ENCODE results near the gene PNPLA2. TPM values are rescaled to one million over a fixed set of nuclear protein-coding genes. Genes with fewer than 3 reads are reported as not detected.

The PNPLA2 gene
- total RNA-seq, 6 experiments from 2014 or later: 33.2 to 97.1 (median 69.6) TPM

DNA sequence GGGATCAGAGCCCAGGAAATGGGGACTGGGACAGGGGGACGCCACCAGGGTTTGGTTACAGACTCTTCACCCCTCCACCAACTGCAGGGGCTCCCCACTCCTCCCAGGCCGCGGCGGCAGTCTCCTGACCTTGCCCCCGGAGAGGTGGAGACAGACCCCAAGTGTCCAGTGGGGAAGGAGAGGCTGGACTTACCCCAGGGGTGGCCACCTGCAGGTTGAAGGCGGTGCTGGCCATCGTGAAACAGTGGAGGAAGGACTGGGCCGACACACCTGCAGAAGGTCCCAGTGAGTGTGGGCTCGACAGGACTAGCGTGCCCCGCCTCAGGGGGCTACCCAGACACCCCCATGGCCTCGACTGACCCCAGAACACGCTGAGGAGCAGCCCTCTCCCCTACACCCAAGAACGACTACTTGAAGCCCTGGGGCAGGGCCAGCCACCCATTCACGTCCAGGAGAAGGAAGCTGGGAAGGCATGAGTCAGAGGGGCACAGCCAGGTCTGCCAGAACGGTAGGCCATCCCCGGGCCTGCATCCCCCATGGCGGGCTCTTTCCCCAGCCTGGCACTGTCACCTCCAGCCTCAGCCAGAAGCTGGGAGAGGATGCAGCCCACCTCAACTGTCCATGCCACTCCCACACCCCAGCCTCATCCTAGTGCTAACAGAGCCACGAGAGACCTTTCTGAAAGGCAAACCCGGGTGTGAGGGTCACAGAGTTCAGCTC is 43.7 kb upstream of the PNPLA2 start:
- no peaks in the 10 kb centered on the region for H3K27me3 ChIP-seq
- no peak overlapping the region for H3K27ac ChIP-seq
- DNase-seq (no peak), ATAC-seq (no peak)
- peaks cover 0 to 13% (median 6%) of the 10 kb centered on the region in 4 donors for H3K36me3 ChIP-seq
- intact Hi-C loops (cut with DNase I): no loop called here
- H3K4me3 ChIP-seq: no peak overlapping the region
- H3K4me1 ChIP-seq: peaks cover 0 to 22% (median 8%) of the 10 kb centered on the region in 4 donors
- no peaks in the 10 kb centered on the region for H3K9me3 ChIP-seq
- 93% methylated on average over 3 of the region's 20 CpGs for WGBS (ENCODE audit: insufficient coverage, low coverage, low lambda C conversion rate, missing lambda C conversion rate)
- TF ChIP-seq, protein P1, sequence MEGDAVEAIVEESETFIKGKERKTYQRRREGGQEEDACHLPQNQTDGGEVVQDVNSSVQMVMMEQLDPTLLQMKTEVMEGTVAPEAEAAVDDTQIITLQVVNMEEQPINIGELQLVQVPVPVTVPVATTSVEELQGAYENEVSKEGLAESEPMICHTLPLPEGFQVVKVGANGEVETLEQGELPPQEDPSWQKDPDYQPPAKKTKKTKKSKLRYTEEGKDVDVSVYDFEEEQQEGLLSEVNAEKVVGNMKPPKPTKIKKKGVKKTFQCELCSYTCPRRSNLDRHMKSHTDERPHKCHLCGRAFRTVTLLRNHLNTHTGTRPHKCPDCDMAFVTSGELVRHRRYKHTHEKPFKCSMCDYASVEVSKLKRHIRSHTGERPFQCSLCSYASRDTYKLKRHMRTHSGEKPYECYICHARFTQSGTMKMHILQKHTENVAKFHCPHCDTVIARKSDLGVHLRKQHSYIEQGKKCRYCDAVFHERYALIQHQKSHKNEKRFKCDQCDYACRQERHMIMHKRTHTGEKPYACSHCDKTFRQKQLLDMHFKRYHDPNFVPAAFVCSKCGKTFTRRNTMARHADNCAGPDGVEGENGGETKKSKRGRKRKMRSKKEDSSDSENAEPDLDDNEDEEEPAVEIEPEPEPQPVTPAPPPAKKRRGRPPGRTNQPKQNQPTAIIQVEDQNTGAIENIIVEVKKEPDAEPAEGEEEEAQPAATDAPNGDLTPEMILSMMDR (IDR thresholded peaks at IDR 0.05): no peak
- no peak for TF ChIP-seq POLR2A (IDR thresholded peaks at IDR 0.05)

DNA sequence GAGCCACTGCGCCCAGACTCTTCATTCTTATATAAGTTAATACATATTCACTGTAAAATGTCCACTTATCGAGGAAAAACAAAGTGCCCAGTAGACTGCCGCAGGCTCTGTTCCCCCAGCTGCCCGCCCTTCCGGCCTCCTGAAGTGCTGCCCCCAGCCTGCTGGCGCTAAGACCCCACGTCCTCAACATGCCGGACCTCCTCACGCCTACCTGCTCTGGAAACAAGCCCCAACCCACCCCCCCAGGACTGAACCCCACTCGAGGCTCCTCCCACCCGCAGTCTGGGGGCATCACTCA is 42.5 kb upstream of the PNPLA2 start:
- Histone ChIP-seq H3K4me1 (peaks cover 0 to 22% (median 8%) of the 10 kb centered on the region in 4 donors), H3K36me3 (peaks cover 0 to 6% (median 1%) of the 10 kb centered on the region in 4 donors), H3K27ac (no peak overlapping the region), H3K9me3 (no peaks in the 10 kb centered on the region), H3K4me3 (peak overlapping the region; percentile 77 to 85 (median 80)), H3K27me3 (no peaks in the 10 kb centered on the region)
- WGBS (ENCODE audit: insufficient coverage, low coverage, low lambda C conversion rate, missing lambda C conversion rate): 54% methylated on average over 11 of the region's 11 CpGs
- TF ChIP-seq, protein P1 (IDR thresholded peaks at IDR 0.05): no peak
- no peak for TF ChIP-seq POLR2A (IDR thresholded peaks at IDR 0.05)
- intact Hi-C loops (cut with DNase I): no loop called here
- DNase-seq (peak in 1 of 3 donors; percentile 56), ATAC-seq (no peak)

DNA sequence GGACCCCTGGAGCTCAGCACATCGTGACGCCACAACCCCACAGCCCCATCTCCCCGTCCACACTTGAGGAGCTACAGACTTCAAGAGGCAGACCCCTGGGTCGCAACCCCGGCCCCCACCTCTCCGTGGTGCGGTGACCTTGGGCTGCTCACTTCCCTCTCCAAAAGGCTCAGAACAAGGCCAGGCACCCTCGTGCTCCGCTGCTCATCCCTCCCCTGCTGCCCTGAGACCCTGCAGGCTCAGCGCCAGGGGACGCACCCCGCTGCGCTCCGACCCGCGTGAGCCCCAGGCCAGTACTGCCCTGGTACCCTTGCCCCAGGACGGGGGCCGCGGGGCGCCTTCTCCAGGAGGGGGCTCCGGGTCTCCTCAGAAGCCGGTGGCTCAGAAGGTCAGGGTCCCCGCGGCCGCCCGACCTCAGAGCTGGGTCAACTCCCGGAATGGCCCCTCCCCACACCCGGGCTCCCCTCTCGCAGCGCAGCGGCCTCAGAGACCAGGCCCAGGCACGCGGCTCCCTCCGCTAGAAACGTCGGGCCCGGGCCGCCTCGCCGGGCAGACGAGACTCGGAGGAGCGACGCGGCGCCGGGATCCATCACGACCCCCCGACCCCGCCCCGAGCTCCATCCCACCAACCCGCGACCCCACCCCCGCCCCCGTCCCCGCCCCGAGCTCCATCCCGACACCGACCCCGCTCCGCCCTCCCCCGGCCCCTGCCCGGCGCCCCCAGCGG is 42.0 kb upstream of the PNPLA2 start:
- DNase-seq (peak; percentile 43 to 69 (median 58)), ATAC-seq (peak; percentile 0 to 4 (median 2))
- H3K36me3 ChIP-seq: peaks cover 0 to 5% (median 0%) of the 10 kb centered on the region in 4 donors
- H3K27me3 ChIP-seq: no peaks in the 10 kb centered on the region
- no peaks in the 10 kb centered on the region for H3K9me3 ChIP-seq
- peaks cover 0 to 22% (median 8%) of the 10 kb centered on the region in 4 donors for H3K4me1 ChIP-seq
- no peak for TF ChIP-seq POLR2A (IDR thresholded peaks at IDR 0.05)
- TF ChIP-seq, protein P1 (IDR thresholded peaks at IDR 0.05): no peak
- 8% methylated on average over 8 of the region's 65 CpGs for WGBS (ENCODE audit: insufficient coverage, low coverage, low lambda C conversion rate, missing lambda C conversion rate)
- intact Hi-C loops (cut with DNase I): no loop called here
- H3K4me3 ChIP-seq: peak overlapping the region; percentile 77 to 85 (median 80)
- peak overlapping the region; percentile 64 to 76 (median 69) for H3K27ac ChIP-seq

DNA sequence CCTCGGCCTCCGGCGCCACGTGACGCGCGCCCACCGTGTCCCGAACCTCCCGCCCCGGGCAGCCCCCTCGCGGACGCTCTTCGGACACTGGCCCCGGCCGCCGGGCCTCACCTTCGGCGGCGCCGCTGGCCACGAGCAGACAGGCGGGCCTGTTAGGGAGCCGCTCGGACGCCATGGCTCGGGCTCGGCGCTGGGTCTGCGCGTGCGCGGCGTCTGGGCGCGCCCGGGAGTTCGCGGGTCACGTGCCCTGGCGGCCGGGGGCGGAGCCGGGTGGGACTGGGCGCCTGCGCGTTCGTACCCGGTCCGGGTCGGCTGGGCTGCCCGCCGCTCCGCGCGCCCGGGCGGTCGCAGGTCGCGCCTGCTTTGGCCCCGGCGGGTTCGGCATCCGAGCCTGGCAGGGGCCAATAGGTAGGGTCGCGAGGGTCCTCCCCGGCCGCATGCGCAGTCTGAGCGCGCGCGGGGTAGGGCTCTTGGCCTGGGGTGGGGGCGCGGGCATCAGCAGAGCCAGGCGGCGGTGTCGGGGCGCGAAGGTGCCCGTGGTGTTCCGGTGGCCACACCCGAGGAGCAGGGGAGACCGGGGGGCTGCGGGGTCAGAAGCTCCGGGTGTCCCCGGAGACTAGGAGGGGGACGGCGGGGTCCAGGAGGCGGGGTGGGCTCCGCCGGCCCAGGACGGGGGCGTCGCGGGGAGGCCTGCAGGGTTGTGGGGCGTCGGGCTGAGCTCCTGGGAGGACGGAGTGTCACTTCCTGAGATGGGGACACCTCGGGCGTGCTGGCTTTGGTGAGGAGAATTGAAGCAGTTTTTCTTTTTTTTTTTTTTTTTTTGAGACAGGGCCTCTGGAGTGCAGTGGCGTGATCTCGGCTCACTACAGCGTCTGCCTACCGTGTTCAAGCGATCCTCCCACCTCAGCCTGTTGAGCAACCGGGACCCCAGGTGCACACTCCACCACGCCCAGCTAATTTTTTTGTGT is 41.1 kb upstream of the PNPLA2 start, which contains the start of gene GATD1:
Gene GATD1 (minus strand): TSS at position 200 of the 968 bp plus-strand sequence. CDS start 25 bp downstream, at position 175.
- DNase-seq (peak; percentile 95), ATAC-seq (peak; percentile 70 to 85 (median 77))
- peak within 1 kb of the TSS; percentile 77 to 85 (median 80) for H3K4me3 ChIP-seq
- TF ChIP-seq POLR2A (IDR thresholded peaks at IDR 0.05): peak; percentile 84
- TF ChIP-seq, protein P1 (IDR thresholded peaks at IDR 0.05): no peak
- H3K9me3 ChIP-seq: no peaks in the 10 kb centered on the region
- intact Hi-C loops (cut with DNase I): no loop called here
- peak within 1 kb of the TSS; percentile 64 to 76 (median 69) for H3K27ac ChIP-seq
- 1% methylated on average over 16 of the region's 110 CpGs for WGBS (ENCODE audit: insufficient coverage, low coverage, low lambda C conversion rate, missing lambda C conversion rate)
- peaks cover 0 to 22% (median 8%) of the 10 kb centered on the region in 4 donors for H3K4me1 ChIP-seq
- H3K27me3 ChIP-seq: no peaks in the 10 kb centered on the region
- H3K36me3 ChIP-seq: peaks cover 0 to 5% (median 0%) of the 10 kb centered on the region in 4 donors
